Adrenal gland (tissue), 12 donors: Measurements from ENCODE around the gene CGAS. TPM values are rescaled to one million over a fixed set of nuclear protein-coding genes. Genes with fewer than 3 reads are reported as not detected.

Experiments
- DNase-seq, 7 donors: peaks; one replicate each; pipeline ENCODE4 v3.0.0-alpha.2; 2019 to 2020
- H3K27ac ChIP-seq, 5 donors: fragments of 200-600 bp; sonication (generic) in 4 of 5; 1 replicate in 3 of 5; 2 replicates in 2 of 5; pipeline versions ENCODE4 v1.5.1 to v1.8.0; 2016 to 2020; ENCODE audit warnings: mild to moderate bottlenecking in 1 of 5
- H3K27me3 ChIP-seq: fragments of 200-600 bp; 2 replicates; pipeline ENCODE4 v1.8.0; 2021
- H3K36me3 ChIP-seq, 2 donors: fragments of 200-600 bp; replicated peaks in 1 of 2; 1 replicate in 1 of 2; 2 replicates in 1 of 2; pipeline versions ENCODE4 v1.5.1 to v1.8.0; 2018 to 2022
- H3K4me1 ChIP-seq, 2 donors: fragments of 200-600 bp; replicated peaks in 1 of 2; 1 replicate in 1 of 2; 2 replicates in 1 of 2; pipeline versions ENCODE4 v1.5.1 to v1.8.0; 2018 to 2021
- H3K4me3 ChIP-seq, 4 donors: fragments of 200-600 bp; sonication (generic) in 3 of 4; one replicate each; pipeline ENCODE4 v1.5.1; 2016 to 2018
- H3K9me3 ChIP-seq, 3 donors: fragments of 200-600 bp; sonication (generic) in 1 of 3; replicated peaks in 1 of 3; 1 replicate in 2 of 3; 2 replicates in 1 of 3; pipeline versions ENCODE4 v1.5.1 to v1.8.0; 2016 to 2021
- CTCF ChIP-seq, 6 experiments: fragments of 450-650 bp in 4 of 6; fragments of 200-600 bp in 2 of 6; sonication (generic) in 1 of 6; IDR thresholded peaks; 1 replicate in 5 of 6; 2 replicates in 1 of 6; pipeline versions ENCODE4 v1.5.1 to v1.8.0; 2016 to 2021; ENCODE audit warnings: antibody characterized with exemption in 6 of 6, mild to moderate bottlenecking in 2 of 6, moderate library complexity in 1 of 6
- POLR2A ChIP-seq, 2 donors: fragments of 450-650 bp; IDR thresholded peaks; one replicate each; pipeline ENCODE4 v1.6.1; 2017; ENCODE audit warnings: antibody characterized with exemption in 2 of 2, mild to moderate bottlenecking in 2 of 2, moderate library complexity in 1 of 2
- WGBS, 4 donors: extraction: QIAGEN DNeasy Blood & Tissue Kit in 2 of 4; methylation state at CpG; one replicate each; pipeline versions ENCODE4 v1.1.5 to v1.1.7; 2013 to 2017; 5-methylcytosine and 5-hydroxymethylcytosine counted together
- intact Hi-C, 2 donors: fragments of 100-400 bp; cut with DNase I; formaldehyde crosslinking; loops; one replicate each; pipeline versions ENCODE4 v1.14.1 to v1.15.0; 2022 to 2023
- polyA plus RNA-seq, 3 donors: library from polyadenylated mRNA; stranded (reverse); fragments of 200-250 nt in 2 of 3; fragments of 350-450 nt in 1 of 3; fragmentation: Illumina TruSeq in 1 of 3; extraction: RNeasy Lipid Tissue Mini Kit (QIAGEN cat#74804) in 1 of 3; gene quantifications; one replicate each; pipeline ENCODE4 v1.2.3, GENCODE V29; 2013 to 2014
- total RNA-seq, 9 donors: library from RNA; depleted of rRNA in 4 of 9; stranded (reverse); fragments of >200 nt in 4 of 9; fragments of 120-200 nt in 1 of 9; fragmentation: NEBNext Ultra II Directional in 1 of 9; extraction: Animal tissue kit (Norgen Biotek cat#: 25700) in 1 of 9; gene quantifications; one replicate each; pipeline versions ENCODE4 v1.1.0 to v1.2.4, GENCODE V29; 2013 to 2023
- donor health status: healthy with polysubstance abuse.
- donor health status: Bipolar disorder and iron deficiency.
- donor health status: DM: yes; HTN: yes; CAD: no.
- donor health status: DM: no; HTN: no; CAD: no.
- donor health status: DM: no; HTN: no; CAD: no.
- donor health status: DM: yes; HTN: yes; CAD: no.

The CGAS gene
- total and polyA plus RNA-seq, 12 donors: 1.0 to 7.8 (median 2.9) TPM

GRCh38 chr6:73481969-73482368 is 29.9 kb upstream of the CGAS start:
- Histone ChIP-seq H3K36me3 (peaks cover 0 to 73% of the 10 kb centered on the region in 2 donors), H3K27me3 (no peaks in the 10 kb centered on the region), H3K27ac (no peak overlapping the region), H3K4me1 (no peaks in the 10 kb centered on the region), H3K4me3 (no peak overlapping the region), H3K9me3 (no peaks in the 10 kb centered on the region)
- 91 to 94% (median 92%) methylated on average over 12 of the region's 12 CpGs for WGBS, 4 donors
- DNase-seq: peak in 1 of 7 donors; percentile 47
- intact Hi-C loops: no loop called here
- no peak for TF ChIP-seq POLR2A (IDR thresholded peaks at IDR 0.05)
- TF ChIP-seq CTCF (IDR thresholded peaks at IDR 0.05): no peak

GRCh38 chr6:73477407-73477806 is 25.3 kb upstream of the CGAS start:
- no peaks in the 10 kb centered on the region for H3K4me1 ChIP-seq
- H3K27me3 ChIP-seq: no peaks in the 10 kb centered on the region
- WGBS, 4 donors: 95 to 99% (median 97%) methylated on average over 4 of the region's 4 CpGs
- TF ChIP-seq POLR2A (IDR thresholded peaks at IDR 0.05) (no peak), CTCF (IDR thresholded peaks at IDR 0.05) (no peak)
- H3K9me3 ChIP-seq: no peaks in the 10 kb centered on the region
- DNase-seq: no peak
- peaks cover 0 to 82% of the 10 kb centered on the region in 2 donors for H3K36me3 ChIP-seq
- H3K4me3 ChIP-seq: no peak overlapping the region
- intact Hi-C loops: no loop called here
- no peak overlapping the region for H3K27ac ChIP-seq

GRCh38 chr6:73476723-73477122 is 24.6 kb upstream of the CGAS start:
- no peaks in the 10 kb centered on the region for H3K27me3 ChIP-seq
- H3K4me3 ChIP-seq: no peak overlapping the region
- H3K4me1 ChIP-seq: no peaks in the 10 kb centered on the region
- peaks cover 0 to 82% of the 10 kb centered on the region in 2 donors for H3K36me3 ChIP-seq
- H3K27ac ChIP-seq: no peak overlapping the region
- no peak for TF ChIP-seq POLR2A (IDR thresholded peaks at IDR 0.05)
- TF ChIP-seq CTCF (IDR thresholded peaks at IDR 0.05): no peak
- H3K9me3 ChIP-seq: no peaks in the 10 kb centered on the region
- 94 to 96% (median 95%) methylated on average over 10 of the region's 10 CpGs for WGBS, 4 donors
- intact Hi-C loops: no loop called here
- no peak for DNase-seq

- Histone ChIP-seq H3K27me3 (no peaks in the 10 kb centered on the region), H3K4me1 (no peaks in the 10 kb centered on the region), H3K36me3 (peaks cover 0 to 94% of the 10 kb centered on the region in 2 donors), H3K27ac (no peak overlapping the region), H3K4me3 (no peak overlapping the region), H3K9me3 (no peaks in the 10 kb centered on the region)
- 74 to 92% (median 78%) methylated on average over 2 of the region's 2 CpGs for WGBS, 4 donors
- intact Hi-C loops: no loop called here
- TF ChIP-seq CTCF (IDR thresholded peaks at IDR 0.05): no peak
- TF ChIP-seq POLR2A (IDR thresholded peaks at IDR 0.05): no peak
- no peak for DNase-seq
Measured at GRCh38 chr6:73471686-73472290, 19.7 kb upstream of the CGAS start.
